ENCODE measurements around the gene FAM83G. TPM values are rescaled to one million over a fixed set of nuclear protein-coding genes. Genes with fewer than 3 reads are reported as not detected.

The FAM83G gene
- total RNA-seq, 1 experiment from 2014 or later: 38.7 TPM

- H4K20me1 ChIP-seq (ENCODE audit: control insufficient read depth, insufficient read depth, insufficient read length): no peaks in the 10 kb centered on the region
- H3K79me1 ChIP-seq (ENCODE audit: insufficient read depth, low read depth, low read length, poor library complexity, severe bottlenecking): peaks cover 9% of the 10 kb centered on the region
- H3K4me3 Mint-ChIP-seq: peak overlapping the region; percentile 93 to 96
- H3K4me2 ChIP-seq (ENCODE audit: insufficient read depth, insufficient read length, low read length): peak overlapping the region; percentile 77
- H3K4me1 Mint-ChIP-seq: peaks cover 16 to 24% of the 10 kb centered on the region in 2 experiments
- no peak overlapping the region for H4K5ac ChIP-seq (ENCODE audit: insufficient read length, low read depth, low read length)
- H4K91ac ChIP-seq (ENCODE audit: insufficient read length, low read depth, low read length): no peak overlapping the region
- peaks cover 4% of the 10 kb centered on the region; the same call in 1 of the 2 replicates for H3K27me3 Mint-ChIP-seq (ENCODE audit: low read depth)
- peaks cover 3 to 8% of the 10 kb centered on the region in 2 experiments; a peak in 4 of 5 replicates for H3K9me3 Mint-ChIP-seq
- H3K23ac ChIP-seq (ENCODE audit: insufficient read length, low read depth, low read length): no peak overlapping the region
- H3K27me3 ChIP-seq (ENCODE audit: insufficient read depth, low read length): no peaks in the 10 kb centered on the region
- no peak for TF ChIP-seq CTCF (conservative IDR thresholded peaks at IDR 0.05)
- DNase-seq: no peak
- peak overlapping the region; percentile 25 for H3K9ac ChIP-seq (ENCODE audit: extremely low read depth, insufficient read length, low read length)
- no peak overlapping the region for H3K56ac ChIP-seq (ENCODE audit: insufficient read length, low read depth, low read length)
- peaks cover 0 to 34% (median 21%) of the 10 kb centered on the region in 3 experiments; a peak in 6 of 7 replicates for H3K36me3 Mint-ChIP-seq (ENCODE audit: insufficient read depth in 1 of 3, low read depth in 3 of 3)
- H3K9me3 ChIP-seq (ENCODE audit: control insufficient read depth, low read depth, low read length): no peaks in the 10 kb centered on the region
- H2BK15ac ChIP-seq (ENCODE audit: low read depth, low read length): no peak overlapping the region
- H2BK120ac ChIP-seq (ENCODE audit: low read depth, low read length, poor library complexity, severe bottlenecking): no peak overlapping the region
- H3K14ac ChIP-seq (ENCODE audit: insufficient read depth, low read length): peak overlapping the region; percentile 4
- H3K27ac Mint-ChIP-seq: peak overlapping the region in 1 of 3 experiments; percentile 67; a peak in 1 of 7 replicates
- no CpG with 5 or more reads among the region's 11 CpGs for WGBS (ENCODE audit: extremely low coverage, insufficient read length, low lambda C conversion rate)
- peaks cover 4% of the 10 kb centered on the region; the same call in 1 of the 2 replicates for H3K79me2 ChIP-seq (ENCODE audit: insufficient read depth, low read length)
- no peak overlapping the region for H2AFZ ChIP-seq (ENCODE audit: low read length)
- no peak overlapping the region for H3K18ac ChIP-seq (ENCODE audit: insufficient read length, low read depth, low read length)
- no peak overlapping the region for H2AK5ac ChIP-seq (ENCODE audit: insufficient read length, low read length)
- no peak overlapping the region for H2BK12ac ChIP-seq (ENCODE audit: insufficient read length, low read depth, low read length)
- no peak overlapping the region for H3T11ph ChIP-seq (ENCODE audit: low read length)
- H3K23me2 ChIP-seq (ENCODE audit: insufficient read length, low read depth, low read length, poor library complexity, severe bottlenecking): peaks cover 12% of the 10 kb centered on the region
- no peak overlapping the region for H2BK20ac ChIP-seq (ENCODE audit: low read depth, low read length, poor library complexity, severe bottlenecking)
- no peak overlapping the region for H2BK5ac ChIP-seq (ENCODE audit: insufficient read length, low read length)
- no peak overlapping the region for H3K4ac ChIP-seq (ENCODE audit: low read depth, low read length)
- no peaks in the 10 kb centered on the region; the same call in 1 of the 2 replicates for H3K4me1 ChIP-seq (ENCODE audit: insufficient read depth, low read length)
- H3K27ac ChIP-seq (ENCODE audit: insufficient read length, low read depth, low read length): no peak overlapping the region
- no peak overlapping the region for H4K8ac ChIP-seq (replicated peaks; ENCODE audit: insufficient read length, low read depth, low read length)
Measured at GRCh38 chr17:19002805-19003542, 1.6 kb downstream of the FAM83G start.
